ENCODE measurements around the gene CITED2.

The CITED2 gene

GRCh38 chr6:139361211-139361610, 13.2 kb downstream of the CITED2 start:
- no peak for TF ChIP-seq ZFX (IDR thresholded peaks at IDR 0.05; ENCODE audit: borderline replicate concordance)
- TF ChIP-seq, protein P1, sequence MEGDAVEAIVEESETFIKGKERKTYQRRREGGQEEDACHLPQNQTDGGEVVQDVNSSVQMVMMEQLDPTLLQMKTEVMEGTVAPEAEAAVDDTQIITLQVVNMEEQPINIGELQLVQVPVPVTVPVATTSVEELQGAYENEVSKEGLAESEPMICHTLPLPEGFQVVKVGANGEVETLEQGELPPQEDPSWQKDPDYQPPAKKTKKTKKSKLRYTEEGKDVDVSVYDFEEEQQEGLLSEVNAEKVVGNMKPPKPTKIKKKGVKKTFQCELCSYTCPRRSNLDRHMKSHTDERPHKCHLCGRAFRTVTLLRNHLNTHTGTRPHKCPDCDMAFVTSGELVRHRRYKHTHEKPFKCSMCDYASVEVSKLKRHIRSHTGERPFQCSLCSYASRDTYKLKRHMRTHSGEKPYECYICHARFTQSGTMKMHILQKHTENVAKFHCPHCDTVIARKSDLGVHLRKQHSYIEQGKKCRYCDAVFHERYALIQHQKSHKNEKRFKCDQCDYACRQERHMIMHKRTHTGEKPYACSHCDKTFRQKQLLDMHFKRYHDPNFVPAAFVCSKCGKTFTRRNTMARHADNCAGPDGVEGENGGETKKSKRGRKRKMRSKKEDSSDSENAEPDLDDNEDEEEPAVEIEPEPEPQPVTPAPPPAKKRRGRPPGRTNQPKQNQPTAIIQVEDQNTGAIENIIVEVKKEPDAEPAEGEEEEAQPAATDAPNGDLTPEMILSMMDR (IDR thresholded peaks at IDR 0.05) = no peak
- no peak overlapping the region for H3K27ac ChIP-seq

- TF ChIP-seq, protein P1 (IDR thresholded peaks at IDR 0.05) = no peak
- TF ChIP-seq ZFX (IDR thresholded peaks at IDR 0.05; ENCODE audit: borderline replicate concordance) = no peak
- H3K27ac ChIP-seq = no peak overlapping the region
These were observed 17.5 kb downstream of the CITED2 start for GRCh38 chr6:139356924-139357323.

- no peak overlapping the region for H3K27ac ChIP-seq
- TF ChIP-seq, protein P1 (IDR thresholded peaks at IDR 0.05) = no peak
- TF ChIP-seq ZFX (IDR thresholded peaks at IDR 0.05; ENCODE audit: borderline replicate concordance) = no peak
These were observed 18.5 kb downstream of the CITED2 start for GRCh38 chr6:139355777-139356445.

- H3K27ac ChIP-seq = no peak overlapping the region
- TF ChIP-seq ZFX (IDR thresholded peaks at IDR 0.05; ENCODE audit: borderline replicate concordance) = no peak
- TF ChIP-seq, protein P1 (IDR thresholded peaks at IDR 0.05) = no peak
These were observed 19.3 kb downstream of the CITED2 start for GRCh38 chr6:139355172-139355571.

DNA sequence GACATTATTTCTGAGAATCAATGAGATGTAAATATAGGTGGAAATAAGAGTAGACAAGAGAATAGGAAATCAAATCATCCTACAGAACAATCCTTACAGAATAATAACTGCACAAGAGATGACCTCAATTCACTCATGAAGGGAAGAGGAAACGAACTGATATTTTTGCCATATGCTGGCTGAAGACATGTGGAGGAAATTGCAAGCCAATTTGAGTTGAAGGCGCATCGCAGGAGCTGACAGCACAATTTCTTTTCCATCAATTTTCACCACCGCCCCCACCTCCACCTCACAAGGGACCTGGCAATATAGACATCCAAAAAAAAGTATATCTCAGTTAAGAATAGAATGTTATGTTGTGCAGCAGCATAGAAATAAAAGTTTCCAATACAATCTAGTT, 20.3 kb downstream of the CITED2 start:
- no peak overlapping the region for H3K27ac ChIP-seq
- TF ChIP-seq, protein P1 (IDR thresholded peaks at IDR 0.05) = no peak
- TF ChIP-seq ZFX (IDR thresholded peaks at IDR 0.05; ENCODE audit: borderline replicate concordance) = no peak

DNA sequence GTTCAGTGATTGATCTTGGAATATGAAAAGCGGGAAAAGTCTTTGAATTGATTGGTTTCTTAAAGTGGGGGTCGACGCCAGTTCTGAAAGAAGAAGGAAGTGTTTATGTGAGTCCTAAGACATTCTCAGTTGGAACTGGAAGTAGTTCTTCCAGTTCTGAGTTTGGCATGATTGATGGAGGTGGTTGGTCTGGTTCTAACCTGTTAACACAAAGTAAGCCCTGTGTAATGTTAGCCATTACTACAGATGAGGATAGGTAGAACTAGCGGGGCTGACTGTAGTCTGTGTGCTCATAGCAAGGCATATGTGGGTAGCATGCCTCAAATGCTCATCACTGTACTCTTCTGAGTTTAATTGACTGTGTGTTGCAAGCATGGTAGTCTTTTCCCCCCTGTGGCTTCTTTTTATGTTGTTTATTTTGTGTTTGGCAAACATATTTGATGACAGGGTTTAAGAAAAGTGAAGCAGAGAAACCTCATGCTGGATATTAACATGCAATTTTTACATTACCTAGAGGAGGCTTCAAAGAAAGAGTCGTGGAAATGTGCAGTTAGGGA, 24.9 kb downstream of the CITED2 start:
- H3K27ac ChIP-seq = peak overlapping the region; percentile 45

GRCh38 chr6:139346392-139346791, 28.1 kb downstream of the CITED2 start:
- TF ChIP-seq ZFX (IDR thresholded peaks at IDR 0.05; ENCODE audit: borderline replicate concordance) = no peak
- TF ChIP-seq, protein P1 (IDR thresholded peaks at IDR 0.05) = no peak
- H3K27ac ChIP-seq = no peak overlapping the region

More for the DNA sequence above, 24.9 kb downstream of the CITED2 start:
- TF ChIP-seq, protein P1 (IDR thresholded peaks at IDR 0.05) = no peak
- TF ChIP-seq ZFX (IDR thresholded peaks at IDR 0.05; ENCODE audit: borderline replicate concordance) = no peak
